Neural cell (in vitro differentiated cells): ENCODE results near the gene TXNDC2.

Source experiments
- CTCF ChIP-seq: fragments of 450-650 bp; IDR thresholded peaks from 2 replicates; pipeline ENCODE4 v1.5.1; 2014; ENCODE audit warnings: antibody characterized with exemption, mild to moderate bottlenecking, moderate library complexity; ENCODE audit not compliant: poor library complexity, severe bottlenecking
- EP300 ChIP-seq: fragments of 450-650 bp; conservative IDR thresholded peaks from 2 replicates; pipeline ENCODE4 v1.6.1; 2014; ENCODE audit warnings: antibody characterized with exemption, mild to moderate bottlenecking, moderate library complexity; ENCODE audit not compliant: poor library complexity, severe bottlenecking
- EZH2 ChIP-seq: fragments of 200-600, 300-800 bp; shearing (Covaris generic), sonication (generic); IDR thresholded peaks from 2 replicates; pipeline ENCODE4 v1.6.1; 2014; ENCODE audit warnings: antibody characterized with exemption, low read length, borderline replicate concordance, mild to moderate bottlenecking; ENCODE audit not compliant: insufficient read depth, poor library complexity, severe bottlenecking
- POLR2AphosphoS5 ChIP-seq: IDR thresholded peaks from 2 replicates; pipeline ENCODE4 v1.6.1; 2012
- REST ChIP-seq: IDR thresholded peaks from 2 replicates; pipeline ENCODE4 v1.6.1; 2012; ENCODE audit warnings: borderline replicate concordance

- TF ChIP-seq EP300 (no peak), CTCF (no peak), POLR2AphosphoS5 (no peak), EZH2 (no peak), REST (no peak)
These were observed 31.0 kb downstream of the TXNDC2 start for GRCh38 chr18:9916808-9917207.
